ENCODE data around the gene NEK10.

GRCh38 chr3:27324686-27325085 is 44.5 kb downstream of the NEK10 start:
- no peak for TF ChIP-seq CTCF (IDR thresholded peaks at IDR 0.05)
- TF ChIP-seq MYC (IDR thresholded peaks at IDR 0.05; ENCODE audit: borderline replicate concordance, low read length): no peak
- no peak for TF ChIP-seq HOXA7 (CRISPR knock-in tag; IDR thresholded peaks at IDR 0.05)
- TF ChIP-seq MAX (IDR thresholded peaks at IDR 0.05): no peak
- TF ChIP-seq REST (IDR thresholded peaks at IDR 0.05): no peak

All from A549 (cell line).